GM18873 (cell line): ENCODE data around the gene MCUR1.

ENCODE experiments used
- ATAC-seq: cut with Tn5 transposase; IDR thresholded peaks from one replicate; pipeline ENCODE4 v1.9.1; 2021; ENCODE audit warnings: mild to moderate bottlenecking, moderate library complexity, moderate number of reproducible peaks; ENCODE audit not compliant: unreplicated experiment, low FRiP score

Gene MCUR1

DNA sequence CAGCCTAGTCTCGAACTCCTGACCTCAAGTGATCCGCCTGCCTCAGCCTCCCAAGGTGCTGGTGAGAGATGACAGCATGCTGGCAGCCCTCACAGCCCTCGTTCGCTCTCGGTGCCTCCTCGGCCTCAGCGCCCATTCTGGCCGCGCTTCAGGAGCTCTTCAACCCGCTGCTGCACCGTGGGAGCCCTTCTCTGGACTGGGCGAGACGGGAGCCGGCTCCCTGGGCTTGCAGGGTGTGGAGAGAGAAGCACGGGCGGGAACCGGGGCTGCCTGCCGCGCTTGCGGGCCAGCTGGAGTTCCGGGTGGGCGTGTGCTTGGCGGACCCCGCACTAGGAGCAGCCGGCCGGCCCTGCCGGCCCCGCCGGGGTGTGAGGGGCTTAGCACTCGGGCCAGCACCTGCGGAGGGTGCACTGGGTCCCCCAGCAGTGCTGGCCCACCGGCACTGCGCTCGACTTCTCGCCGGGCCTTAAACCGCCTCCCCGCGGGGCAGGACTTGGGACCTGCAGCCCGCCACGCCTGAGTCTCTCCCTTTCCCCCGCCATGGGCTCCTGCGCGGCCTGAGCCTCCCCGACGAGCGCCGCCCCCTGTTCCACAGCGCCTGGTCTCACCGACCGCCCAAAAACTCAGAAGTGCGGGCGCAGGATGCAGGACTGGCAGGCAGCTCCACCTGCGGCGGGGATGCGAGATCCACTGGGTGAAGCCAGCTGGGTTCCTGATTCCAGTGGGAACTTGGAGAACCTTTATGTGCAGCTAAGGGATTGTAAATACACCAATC is 71.2 kb downstream of the MCUR1 start:
- ATAC-seq: no peak

DNA sequence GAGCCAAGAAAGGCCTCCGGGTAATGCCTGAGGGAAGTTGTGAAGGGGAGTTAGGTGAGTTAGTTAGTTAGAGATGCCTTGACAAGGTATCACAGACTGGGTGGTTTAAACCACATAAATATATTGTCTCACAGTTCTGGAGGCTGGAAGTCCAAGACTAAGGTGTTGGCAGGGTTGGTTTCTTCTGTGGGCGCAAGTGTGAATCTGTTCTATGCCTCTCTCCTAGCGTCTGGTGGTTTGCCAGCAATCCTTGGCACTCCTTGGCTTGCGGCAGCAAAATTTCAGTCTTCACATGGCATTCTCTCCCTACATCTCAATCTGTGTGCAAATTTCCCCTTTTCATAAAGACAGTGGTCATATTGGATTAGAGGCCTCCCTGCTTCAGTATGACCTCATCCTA is 73.0 kb downstream of the MCUR1 start:
- ATAC-seq: no peak
